IMR-90 (cell line): Measurements from ENCODE around the gene ADARB2. TPM values are rescaled to one million over a fixed set of nuclear protein-coding genes. Genes with fewer than 3 reads are reported as not detected.

Experiments
- ATAC-seq: fragments of 200-7000 bp; cut with Tn5 transposase; 2 replicates; pipeline ENCODE4 v1.9.1; 2020; ENCODE audit warnings: low read depth, mild to moderate bottlenecking, moderate library complexity
- BruUV-seq: library from RNA; stranded (reverse); fragments of 400-500 nt; replicated peaks from 2 replicates; lab custom pipeline; 2021; lab: Mats Ljungman, UMichigan
- CTCF ChIA-PET: fragments of 300-600 bp; formaldehyde crosslinking; extraction: SDS; loops from one replicate; lab custom pipeline; 2021; ENCODE audit warnings: antibody characterized with exemption; lab: Yijun Ruan, JAX
- POLR2A ChIA-PET: fragments of 300-600 bp; sonication (Branson Sonifier 250); formaldehyde crosslinking; loops from one replicate; lab custom pipeline; 2022; ENCODE audit warnings: antibody characterized with exemption; ENCODE audit not compliant: unreplicated experiment; lab: Charles Lee
- DNase-seq: peaks from one replicate; pipeline ENCODE4 v3.0.0; 2013
- H2AFZ ChIP-seq: replicated peaks from 2 replicates; pipeline ENCODE3; 2013; ENCODE audit warnings: low read length, mild to moderate bottlenecking; ENCODE audit not compliant: poor library complexity
- H2AK5ac ChIP-seq: 2 replicates; pipeline ENCODE4 v1.6.1; 2013; ENCODE audit warnings: low read depth, low read length, inconsistent platforms
- H2AK9ac ChIP-seq: replicated peaks from 2 replicates; pipeline ENCODE3; 2013; ENCODE audit warnings: mild to moderate bottlenecking, low read depth, low read length, moderate library complexity; ENCODE audit not compliant: poor library complexity
- H2BK120ac ChIP-seq: 2 replicates; pipeline ENCODE4 v1.6.1; 2013; ENCODE audit warnings: low read depth, low read length, inconsistent platforms
- H2BK15ac ChIP-seq: 3 replicates; pipeline ENCODE4 v1.6.1; 2013; ENCODE audit warnings: low read depth, low read length, inconsistent platforms
- H2BK20ac ChIP-seq: 2 replicates; pipeline ENCODE4 v1.6.1; 2013; ENCODE audit warnings: low read depth, mild to moderate bottlenecking, inconsistent platforms, low read length, moderate library complexity
- H2BK5ac ChIP-seq: 2 replicates; pipeline ENCODE4 v1.6.1; 2013; ENCODE audit warnings: mild to moderate bottlenecking, low read depth, low read length, inconsistent platforms; ENCODE audit not compliant: poor library complexity, severe bottlenecking
- H3K14ac ChIP-seq: replicated peaks from 2 replicates; pipeline ENCODE4 v1.6.1; 2013; ENCODE audit warnings: low read depth, low read length, inconsistent platforms
- H3K18ac ChIP-seq: 2 replicates; pipeline ENCODE4 v1.6.1; 2013; ENCODE audit warnings: low read depth, low read length, control low read depth
- H3K23ac ChIP-seq: 2 replicates; pipeline ENCODE4 v1.6.1; 2013; ENCODE audit warnings: low read depth, low read length, inconsistent platforms
- H3K27ac ChIP-seq: 2 replicates; pipeline ENCODE4 v1.5.1; 2013; ENCODE audit warnings: mild to moderate bottlenecking, control low read depth, low read length; ENCODE audit not compliant: insufficient read depth
- H3K27me3 ChIP-seq: 2 replicates; pipeline ENCODE4 v1.6.1; 2013; ENCODE audit warnings: low read length; ENCODE audit not compliant: control insufficient read depth, insufficient read depth
- H3K36me3 ChIP-seq: 2 replicates; pipeline ENCODE4 v1.6.1; 2013; ENCODE audit warnings: low read length, mixed read lengths; ENCODE audit not compliant: control insufficient read depth, insufficient read depth
- H3K4ac ChIP-seq: 2 replicates; pipeline ENCODE4 v1.6.1; 2013; ENCODE audit warnings: low read depth, low read length, inconsistent platforms
- H3K4me1 ChIP-seq: 2 replicates; pipeline ENCODE4 v1.6.1; 2013; ENCODE audit warnings: low read length, mixed read lengths; ENCODE audit not compliant: control insufficient read depth, insufficient read depth
- H3K4me2 ChIP-seq: 2 replicates; pipeline ENCODE4 v1.6.1; 2013; ENCODE audit warnings: low read depth, mild to moderate bottlenecking, control low read depth, low read length, moderate library complexity
- H3K4me3 ChIP-seq: 2 replicates; pipeline ENCODE4 v1.5.1; 2013; ENCODE audit warnings: low read depth, mild to moderate bottlenecking, control low read depth, low read length, moderate library complexity; ENCODE audit not compliant: insufficient read depth
- H3K56ac ChIP-seq: 2 replicates; pipeline ENCODE4 v1.6.1; 2013; ENCODE audit warnings: low read length, inconsistent platforms; ENCODE audit not compliant: insufficient read depth; ENCODE audit errors: extremely low read depth
- H3K79me1 ChIP-seq, 2 experiments: 2 replicates each; pipeline ENCODE4 v1.6.1; 2013; ENCODE audit warnings: low read length in 2 of 2, inconsistent platforms in 1 of 2, low read depth in 1 of 2
- H3K9ac ChIP-seq: 2 replicates; pipeline ENCODE4 v1.6.1; 2013; ENCODE audit warnings: low read depth, low read length, control low read depth
- H3K9me1 ChIP-seq: 2 replicates; pipeline ENCODE4 v1.6.1; 2013; ENCODE audit warnings: low read length, inconsistent platforms; ENCODE audit not compliant: insufficient read depth
- H3K9me3 ChIP-seq: 2 replicates; pipeline ENCODE4 v1.6.1; 2013; ENCODE audit warnings: low read length; ENCODE audit not compliant: control insufficient read depth, insufficient read depth
- H4K20me1 ChIP-seq: 2 replicates; pipeline ENCODE4 v1.6.1; 2013; ENCODE audit warnings: low read length, inconsistent platforms; ENCODE audit not compliant: insufficient read depth
- H4K5ac ChIP-seq: 2 replicates; pipeline ENCODE4 v1.6.1; 2013; ENCODE audit warnings: mild to moderate bottlenecking, low read depth, low read length, control low read depth
- H4K8ac ChIP-seq, 2 experiments: 2 replicates each; pipeline ENCODE4 v1.6.1; 2013; ENCODE audit warnings: low read depth in 2 of 2, low read length in 2 of 2, control low read depth in 1 of 2, inconsistent platforms in 1 of 2
- H4K91ac ChIP-seq: 2 replicates; pipeline ENCODE4 v1.6.1; 2013; ENCODE audit warnings: low read depth, low read length, inconsistent platforms; ENCODE audit not compliant: insufficient read depth
- BHLHE40 ChIP-seq: fragments of 150-350 bp; IDR thresholded peaks from 2 replicates; pipeline ENCODE4 v1.6.1; 2016; ENCODE audit warnings: mild to moderate bottlenecking, low read depth, low read length
- CEBPB ChIP-seq: IDR thresholded peaks from 2 replicates; pipeline ENCODE4 v1.6.1; 2012; ENCODE audit warnings: low read depth, low read length, improper control_type of control experiment
- CHD1 ChIP-seq: IDR thresholded peaks from 2 replicates; pipeline ENCODE4 v1.6.1; 2012; ENCODE audit warnings: low read depth, low read length, improper control_type of control experiment
- MAZ ChIP-seq: IDR thresholded peaks from 2 replicates; pipeline ENCODE4 v1.6.1; 2012; ENCODE audit warnings: low read depth, mild to moderate bottlenecking, low read length, improper control_type of control experiment, moderate library complexity, borderline replicate concordance
- MXI1 ChIP-seq: IDR thresholded peaks from 2 replicates; pipeline ENCODE4 v1.6.1; 2012; ENCODE audit warnings: low read depth, mild to moderate bottlenecking, low read length, moderate library complexity, borderline replicate concordance
- NFE2L2 ChIP-seq: fragments of 150-350 bp; IDR thresholded peaks from 2 replicates; pipeline ENCODE4 v1.6.1; 2016; ENCODE audit warnings: low read depth, mild to moderate bottlenecking, low read length
- RAD21 ChIP-seq: IDR thresholded peaks from 2 replicates; pipeline ENCODE4 v1.6.1; 2012; ENCODE audit warnings: low read length, improper control_type of control experiment
- RFX5 ChIP-seq: IDR thresholded peaks from 2 replicates; pipeline ENCODE4 v1.8.0; 2012; ENCODE audit warnings: low read depth, mild to moderate bottlenecking, low read length, moderate library complexity
- WGBS, 2 experiments: methylation state at CpG; one replicate each; pipeline versions ENCODE4 v1.1.5 to v1.1.7; 2013; ENCODE audit warnings: missing lambda C conversion rate in 2 of 2; ENCODE audit not compliant: insufficient read length in 1 of 2; ENCODE audit errors: extremely low coverage in 2 of 2; 5-methylcytosine and 5-hydroxymethylcytosine counted together
- dilution Hi-C: fragments of 300-500 bp; cut with HindIII; formaldehyde crosslinking; loops from one replicate; pipeline ENCODE4 v1.14.3; 2018; ENCODE audit warnings: low sequenced_read_pairs; ENCODE audit not compliant: unreplicated experiment
- in situ Hi-C: fragments of 300-500 bp; cut with MboI; formaldehyde crosslinking; loops from 3 replicates; pipeline ENCODE4 v1.14.3; 2019; ENCODE audit warnings: low sequenced_read_pairs, inconsistent platforms, mixed read lengths
- intact Hi-C: fragments of 100-400 bp; cut with micrococcal nuclease; formaldehyde crosslinking; loops from 2 replicates; pipeline ENCODE4 v1.10.0; 2022
- polyA plus RNA-seq, 3 experiments: library from polyadenylated mRNA; depleted of rRNA; stranded (reverse); fragments of >200 nt; gene quantifications; 2 replicates each; pipeline ENCODE4 v1.2.3, GENCODE V29; 2012; ENCODE audit warnings: low replicate concordance in 1 of 3
- total RNA-seq: library from RNA; depleted of rRNA; stranded (reverse); fragments of >200 nt; gene quantifications from 2 replicates; pipeline ENCODE4 v1.2.3, GENCODE V29; 2012
- TF ChIP-seq, protein P1 (sequence below): conservative IDR thresholded peaks from 2 replicates; pipeline ENCODE4 v1.5.1; 2012; ENCODE audit warnings: mild to moderate bottlenecking, low read depth, low read length, improper control_type of control experiment

The ADARB2 gene
- total and polyA plus RNA-seq, 2 of the 4 experiments (the other 2 are of a cell fraction), result not detected

- no peak overlapping the region for H3K56ac ChIP-seq
- H2BK15ac ChIP-seq, result no peak overlapping the region
- H4K20me1 ChIP-seq, result no peaks in the 10 kb centered on the region
- no peak overlapping the region for H4K91ac ChIP-seq
- H2AFZ ChIP-seq, result no peak overlapping the region
- no peak overlapping the region for H2BK20ac ChIP-seq
- H2BK120ac ChIP-seq, result no peak overlapping the region
- H3K18ac ChIP-seq, result no peak overlapping the region
- no peak overlapping the region for H3K4me2 ChIP-seq
- H4K5ac ChIP-seq, result no peak overlapping the region
- no peak overlapping the region for H4K8ac ChIP-seq
- H3K9ac ChIP-seq, result no peak overlapping the region
- ChIA-PET CTCF (no interaction called here), POLR2A (no interaction called here)
- DNase-seq (no peak), ATAC-seq (no peak)
- in situ Hi-C loops (no loop called here), dilution Hi-C loops (no loop called here), intact Hi-C loops (no loop called here)
- H2AK5ac ChIP-seq, result no peak overlapping the region
- H3K36me3 ChIP-seq, result no peaks in the 10 kb centered on the region
- no peak overlapping the region for H3K4me3 ChIP-seq
- no peaks in the 10 kb centered on the region for H3K27me3 ChIP-seq
- H3K9me1 ChIP-seq, result no peaks in the 10 kb centered on the region
- peaks cover 21% of the 10 kb centered on the region for H3K9me3 ChIP-seq
- no peak overlapping the region for H2BK5ac ChIP-seq
- H3K14ac ChIP-seq, result no peak overlapping the region
- H3K79me1 ChIP-seq, result no peaks in the 10 kb centered on the region
- no peaks in the 10 kb centered on the region for H3K4me1 ChIP-seq
- no peak for TF ChIP-seq MXI1
- no peak for TF ChIP-seq CEBPB
- no peak for TF ChIP-seq MAZ
- no peak for TF ChIP-seq BHLHE40
- TF ChIP-seq, protein P1, sequence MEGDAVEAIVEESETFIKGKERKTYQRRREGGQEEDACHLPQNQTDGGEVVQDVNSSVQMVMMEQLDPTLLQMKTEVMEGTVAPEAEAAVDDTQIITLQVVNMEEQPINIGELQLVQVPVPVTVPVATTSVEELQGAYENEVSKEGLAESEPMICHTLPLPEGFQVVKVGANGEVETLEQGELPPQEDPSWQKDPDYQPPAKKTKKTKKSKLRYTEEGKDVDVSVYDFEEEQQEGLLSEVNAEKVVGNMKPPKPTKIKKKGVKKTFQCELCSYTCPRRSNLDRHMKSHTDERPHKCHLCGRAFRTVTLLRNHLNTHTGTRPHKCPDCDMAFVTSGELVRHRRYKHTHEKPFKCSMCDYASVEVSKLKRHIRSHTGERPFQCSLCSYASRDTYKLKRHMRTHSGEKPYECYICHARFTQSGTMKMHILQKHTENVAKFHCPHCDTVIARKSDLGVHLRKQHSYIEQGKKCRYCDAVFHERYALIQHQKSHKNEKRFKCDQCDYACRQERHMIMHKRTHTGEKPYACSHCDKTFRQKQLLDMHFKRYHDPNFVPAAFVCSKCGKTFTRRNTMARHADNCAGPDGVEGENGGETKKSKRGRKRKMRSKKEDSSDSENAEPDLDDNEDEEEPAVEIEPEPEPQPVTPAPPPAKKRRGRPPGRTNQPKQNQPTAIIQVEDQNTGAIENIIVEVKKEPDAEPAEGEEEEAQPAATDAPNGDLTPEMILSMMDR, result no peak
- no peak for TF ChIP-seq NFE2L2
- TF ChIP-seq RFX5, result no peak
- no peak for TF ChIP-seq CHD1
- no peak for TF ChIP-seq RAD21
- no TSS peak for BruUV-seq
- H3K4ac ChIP-seq, result no peak overlapping the region
- H3K27ac ChIP-seq, result no peak overlapping the region
- H2AK9ac ChIP-seq, result no peak overlapping the region
- H3K23ac ChIP-seq, result no peak overlapping the region
- 78 to 100% methylated on average over 3 of the region's 3 CpGs for WGBS, 2 experiments
These were observed 237.9 kb downstream of the ADARB2 start for GRCh38 chr10:1499359-1499957.
